Spleen (tissue), 11 donors: ENCODE measurements around the gene STPG1. TPM values are rescaled to one million over a fixed set of nuclear protein-coding genes. Genes with fewer than 3 reads are reported as not detected.

Source experiments
- DNase-seq: peaks from one replicate; pipeline ENCODE4 v3.0.0-alpha.2; 2020
- H3K27ac ChIP-seq, 8 donors: fragments of 200-600 bp; sonication (generic) in 7 of 8; 1 replicate in 4 of 8; 2 replicates in 4 of 8; pipeline versions ENCODE4 v1.5.0 to v1.8.0; 2016 to 2021; ENCODE audit warnings: inconsistent platforms in 4 of 8, mild to moderate bottlenecking in 4 of 8, moderate library complexity in 1 of 8
- H3K27me3 ChIP-seq, 7 donors: fragments of 200-600 bp; sonication (generic) in 6 of 7; replicated peaks in 1 of 7; 1 replicate in 4 of 7; 2 replicates in 3 of 7; pipeline versions ENCODE4 v1.5.0 to v1.8.0; 2016 to 2021; ENCODE audit warnings: inconsistent platforms in 3 of 7, mild to moderate bottlenecking in 1 of 7
- H3K36me3 ChIP-seq, 6 donors: fragments of 200-600 bp; sonication (generic) in 5 of 6; 1 replicate in 4 of 6; 2 replicates in 2 of 6; pipeline versions ENCODE4 v1.5.0 to v1.8.0; 2016 to 2021; ENCODE audit warnings: inconsistent platforms in 2 of 6
- H3K4me1 ChIP-seq, 6 donors: fragments of 200-600 bp; sonication (generic) in 5 of 6; 1 replicate in 3 of 6; 2 replicates in 3 of 6; pipeline versions ENCODE4 v1.5.0 to v1.8.0; 2016 to 2021; ENCODE audit warnings: inconsistent platforms in 3 of 6
- H3K4me3 ChIP-seq, 8 donors: fragments of 200-600 bp; sonication (generic) in 7 of 8; 1 replicate in 4 of 8; 2 replicates in 4 of 8; pipeline versions ENCODE4 v1.5.0 to v1.8.0; 2016 to 2021; ENCODE audit warnings: inconsistent platforms in 4 of 8, mild to moderate bottlenecking in 4 of 8, moderate library complexity in 2 of 8
- H3K9me3 ChIP-seq, 8 donors: fragments of 200-600 bp; sonication (generic) in 7 of 8; 1 replicate in 4 of 8; 2 replicates in 4 of 8; pipeline versions ENCODE4 v1.5.0 to v1.8.0; 2016 to 2021; ENCODE audit warnings: inconsistent platforms in 4 of 8
- CTCF ChIP-seq, 11 experiments: fragments of 200-600 bp in 7 of 11; fragments of 450-650 bp in 4 of 11; sonication (generic) in 4 of 11; IDR thresholded peaks in 8 of 11; conservative IDR thresholded peaks in 3 of 11; 1 replicate in 7 of 11; 2 replicates in 4 of 11; pipeline versions ENCODE4 v1.4.0 to v1.8.0; 2016 to 2021; ENCODE audit warnings: antibody characterized with exemption in 11 of 11, inconsistent platforms in 4 of 11, mild to moderate bottlenecking in 1 of 11
- POLR2A ChIP-seq, 3 donors: fragments of 450-650 bp; IDR thresholded peaks; one replicate each; pipeline ENCODE4 v1.5.1; 2017; ENCODE audit warnings: antibody characterized with exemption in 3 of 3, mild to moderate bottlenecking in 1 of 3
- POLR2AphosphoS5 ChIP-seq, 3 donors: sonication (generic); formaldehyde crosslinking; IDR thresholded peaks; one replicate each; pipeline ENCODE4 v1.5.1; 2017; ENCODE audit warnings: antibody characterized with exemption in 3 of 3
- WGBS, 5 donors: extraction: QIAGEN DNeasy Blood & Tissue Kit in 3 of 5; methylation state at CpG; one replicate each; pipeline versions ENCODE4 v1.1.5 to v1.1.7; 2013 to 2018; 5-methylcytosine and 5-hydroxymethylcytosine counted together
- intact Hi-C: fragments of 100-400 bp; cut with DNase I; formaldehyde crosslinking; loops from one replicate; pipeline ENCODE4 v1.15.0; 2023; ENCODE audit warnings: low total_unique reads
- polyA plus RNA-seq, 3 donors: library from polyadenylated mRNA; stranded (reverse); fragments of 200-250 nt; gene quantifications; one replicate each; pipeline ENCODE4 v1.2.1, GENCODE V29; 2013
- total RNA-seq, 7 donors: library from RNA; depleted of rRNA in 3 of 7; stranded (reverse); fragments of >200 nt in 3 of 7; fragmentation: NEBNext Ultra II Directional in 4 of 7; extraction: Animal tissue kit (Norgen Biotek cat#: 25700) in 4 of 7; gene quantifications; one replicate each; pipeline versions ENCODE4 v1.1.0 to v1.2.1, GENCODE V29; 2016 to 2021
- donor health status: healthy with polysubstance abuse.
- donor health status: DM: no; HTN: no; CAD: no; lungs with moderate emphysema.
- donor health status: DM: no; HTN: no; CAD: no.
- donor health status: Bipolar disorder and iron deficiency.
- donor health status: healthy.
- donor health status: DM: no; HTN: no; CAD: no.
- donor health status: DM: yes; HTN: yes; CAD: no.

Gene STPG1
- total and polyA plus RNA-seq, 10 donors, result 1.5 to 5.8 (median 3.7) TPM

GRCh38 chr1:24311234-24311633, 102.3 kb downstream of the STPG1 start:
- no peak for TF ChIP-seq POLR2A (IDR thresholded peaks at IDR 0.05)
- TF ChIP-seq CTCF (IDR thresholded peaks at IDR 0.05 in 8 of 11, conservative IDR thresholded peaks at IDR 0.05 in 3 of 11), result no peak
- no peak for TF ChIP-seq POLR2AphosphoS5 (IDR thresholded peaks at IDR 0.05)
- H3K4me1 ChIP-seq, result no peaks in the 10 kb centered on the region
- no peaks in the 10 kb centered on the region for H3K9me3 ChIP-seq
- H3K4me3 ChIP-seq, result no peak overlapping the region
- no peaks in the 10 kb centered on the region for H3K36me3 ChIP-seq
- no peak for DNase-seq
- intact Hi-C loops, result no loop called here
- no peak overlapping the region for H3K27ac ChIP-seq
- H3K27me3 ChIP-seq, result peaks cover 0 to 30% (median 0%) of the 10 kb centered on the region in 7 donors
- 81 to 89% (median 86%) methylated on average over 2 to 3 of the region's 3 CpGs for WGBS, 5 donors

GRCh38 chr1:24309762-24310485, 103.7 kb downstream of the STPG1 start:
- H3K36me3 ChIP-seq, result no peaks in the 10 kb centered on the region
- H3K27ac ChIP-seq, result no peak overlapping the region
- no peak overlapping the region for H3K4me3 ChIP-seq
- H3K9me3 ChIP-seq, result no peaks in the 10 kb centered on the region
- H3K27me3 ChIP-seq, result peaks cover 0 to 18% (median 0%) of the 10 kb centered on the region in 7 donors
- no peaks in the 10 kb centered on the region for H3K4me1 ChIP-seq
- TF ChIP-seq CTCF (IDR thresholded peaks at IDR 0.05 in 8 of 11, conservative IDR thresholded peaks at IDR 0.05 in 3 of 11), result no peak
- no peak for TF ChIP-seq POLR2AphosphoS5 (IDR thresholded peaks at IDR 0.05)
- TF ChIP-seq POLR2A (IDR thresholded peaks at IDR 0.05), result no peak
- no peak for DNase-seq
- intact Hi-C loops, result no loop called here
- 87 to 93% (median 90%) methylated on average over 4 of the region's 4 CpGs for WGBS, 5 donors

- TF ChIP-seq CTCF (IDR thresholded peaks at IDR 0.05 in 8 of 11, conservative IDR thresholded peaks at IDR 0.05 in 3 of 11) (no peak), POLR2AphosphoS5 (IDR thresholded peaks at IDR 0.05) (no peak), POLR2A (IDR thresholded peaks at IDR 0.05) (no peak)
- intact Hi-C loops, result no loop called here
- peaks cover 0 to 20% (median under 1%) of the 10 kb centered on the region in 7 donors for H3K27me3 ChIP-seq
- no peak overlapping the region for H3K4me3 ChIP-seq
- H3K27ac ChIP-seq, result no peak overlapping the region
- DNase-seq, result no peak
- no peaks in the 10 kb centered on the region for H3K4me1 ChIP-seq
- WGBS, 5 donors, result 87 to 90% (median 88%) methylated on average over 7 of the region's 7 CpGs
- H3K36me3 ChIP-seq, result no peaks in the 10 kb centered on the region
- H3K9me3 ChIP-seq, result no peaks in the 10 kb centered on the region
Measured at GRCh38 chr1:24308365-24309015, 105.1 kb downstream of the STPG1 start.

Other genes starting within 250 kb of the STPG1 start
- gene IFNLR1, start 226.5 kb downstream of the STPG1 start, total RNA-seq, result 1 to 10 TPM; 3.3 to 8.9 (median 3.9) TPM
- 1 to 10 TPM; 1.7 to 3.3 (median 3.1) TPM for gene IFNLR1, start 226.5 kb downstream of the STPG1 start, polyA plus RNA-seq
- gene GRHL3, start 94.4 kb downstream of the STPG1 start, total RNA-seq, result not detected
- under 1 TPM in 2 of 3 donors, not detected in 1; 0.04 to 0.06 TPM for gene GRHL3, start 94.4 kb downstream of the STPG1 start, polyA plus RNA-seq
- 10 to 100 TPM; 19.6 to 49.2 (median 25.4) TPM for gene NIPAL3, start 2.0 kb upstream of the STPG1 start, total RNA-seq
- gene NIPAL3, start 2.0 kb upstream of the STPG1 start, polyA plus RNA-seq, result 1 to 10 TPM; 5.3 to 6.4 (median 5.7) TPM
- gene RCAN3, start 89.1 kb upstream of the STPG1 start, total RNA-seq, result 10 to 100 TPM; 14.4 to 21.7 (median 17.9) TPM
- gene RCAN3, start 89.1 kb upstream of the STPG1 start, polyA plus RNA-seq, result 1 to 10 TPM; 6.1 to 7.2 (median 6.4) TPM
- under 1 TPM in 3 of 7 donors, not detected in 4; 0.09 to 0.22 (median 0.20) TPM for gene NCMAP, start 142.3 kb upstream of the STPG1 start, total RNA-seq
- under 1 TPM in 2 of 3 donors, not detected in 1; 0.03 to 0.10 TPM for gene NCMAP, start 142.3 kb upstream of the STPG1 start, polyA plus RNA-seq
- 100 to 1,000 TPM; 129 to 169 (median 150) TPM for gene SRRM1, start 229.5 kb upstream of the STPG1 start, total RNA-seq
- 10 to 100 TPM; 25.6 to 42.2 (median 41.8) TPM for gene SRRM1, start 229.5 kb upstream of the STPG1 start, polyA plus RNA-seq